ENCODE data around the gene EVI5. TPM values are rescaled to one million over a fixed set of nuclear protein-coding genes. Genes with fewer than 3 reads are reported as not detected.
A peak's percentile ranks its signal among the peaks of the same experiment; 100 is the strongest.

The EVI5 gene
- total and polyA plus RNA-seq, 10 of the 15 experiments (the other 5 are each of a cell fraction or from before 2014, with no cell fraction given), result 0.27 to 6.8 (median 1.7) TPM

DNA sequence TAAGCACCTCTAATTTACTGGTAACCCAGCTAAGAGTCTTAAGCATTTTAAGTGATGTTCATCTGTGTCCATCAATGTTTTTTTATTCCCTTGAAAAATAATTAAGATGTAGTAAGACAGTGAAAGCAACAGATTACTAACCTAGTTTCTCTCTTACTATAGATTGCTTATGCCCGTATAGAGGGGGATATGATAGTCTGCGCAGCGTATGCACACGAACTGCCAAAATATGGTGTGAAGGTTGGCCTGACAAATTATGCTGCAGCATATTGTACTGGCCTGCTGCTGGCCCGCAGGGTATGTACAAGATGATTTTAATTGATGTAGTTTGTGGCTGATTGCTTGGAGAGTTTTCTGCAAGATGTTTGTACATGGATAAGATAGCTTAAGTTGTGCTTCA lies 49.7 kb upstream of the EVI5 start:
- FAIRE-seq, result no peak
- ChIA-PET SMC1A (ENCODE audit: uncharacterized antibody, unreplicated experiment) (interaction anchor here (0.8 to 1.6 kb wide), 5 partner anchors 25 to 167 kb away, joined by 3 to 4 read pairs (median 3); partner anchors contain the start of gene DIPK1A), CTCF (interaction anchor here (1.9 to 2.0 kb wide), 2 partner anchors 24 to 25 kb away, joined by 4 to 6 read pairs; no protein-coding TSS in a partner anchor), RAD21 (ENCODE audit: unreplicated experiment) (interaction anchor here (1.1 kb wide), 1 partner anchor 127 kb away, joined by 3 read pairs; the partner anchor contains the start of gene DIPK1A), POLR2A (no interaction called here)
- Histone ChIP-seq H3K27ac (ENCODE audit: control insufficient read depth, insufficient read depth) (no peak overlapping the region), H2AFZ (ENCODE audit: control insufficient read depth, low read depth, low read length) (no peak overlapping the region), H3K4me1 (ENCODE audit: control insufficient read depth, insufficient read depth, low read length) (no peaks in the 10 kb centered on the region), H3K27me3 (replicated peaks in 1 of 2; ENCODE audit: control insufficient read depth in 2 of 2, insufficient read depth in 2 of 2, low read length in 1 of 2) (no peaks in the 10 kb centered on the region), H3K9me3 (replicated peaks; ENCODE audit: control insufficient read depth, insufficient read depth, low read length) (no peaks in the 10 kb centered on the region), H3K9ac (ENCODE audit: control insufficient read depth, insufficient read depth, low read length) (peak overlapping the region; percentile 94; the same call in 1 of the 2 replicates), H3K79me2 (ENCODE audit: control insufficient read depth, insufficient read depth, low read length) (peaks cover 76% of the 10 kb centered on the region), H3K4me2 (ENCODE audit: control insufficient read depth, insufficient read depth) (peak overlapping the region; percentile 85), H3K4me3 (peak overlapping the region; percentile 97), H4K20me1 (ENCODE audit: control insufficient read depth, insufficient read depth) (no peaks in the 10 kb centered on the region; the same call in none of the 2 replicates), H3K36me3 (ENCODE audit: control insufficient read depth in 2 of 2, insufficient read depth in 2 of 2, low read length in 1 of 2) (peaks cover 7 to 30% of the 10 kb centered on the region in 2 experiments)
- no peak for TF ChIP-seq MYB (IDR thresholded peaks at IDR 0.05; ENCODE audit: borderline replicate concordance, low read depth, low read length)
- no peak for TF ChIP-seq POLR2AphosphoS2 (IDR thresholded peaks at IDR 0.05; ENCODE audit: low read depth, low read length)
- TF ChIP-seq RBBP5 (conservative IDR thresholded peaks at IDR 0.05), result no peak
- no peak for TF ChIP-seq GATAD2B (conservative IDR thresholded peaks at IDR 0.05; ENCODE audit: low read depth)
- in situ Hi-C loops (cut with MboI), result no loop called here
- no peak for DNase-seq (ENCODE audit: low read depth, low spot score)
- whole genome bisulfite sequencing (ENCODE audit: insufficient coverage, insufficient replicate concordance, low lambda C conversion rate, missing lambda C conversion rate), result 40% methylated on average over 5 of the region's 5 CpGs
- no TSS peak for BruUV-seq (replicated peaks)
- ATAC-seq, result peak; percentile 6; the same call in 1 of the 3 replicates
- intact Hi-C loops (cut with micrococcal nuclease; ENCODE audit: unreplicated experiment), result loop anchor here (5.0 to 10.0 kb wide), 3 partner anchors 340 to 537 kb away; partner anchors contain the start of genes DR1, GLMN and RPAP2

DNA sequence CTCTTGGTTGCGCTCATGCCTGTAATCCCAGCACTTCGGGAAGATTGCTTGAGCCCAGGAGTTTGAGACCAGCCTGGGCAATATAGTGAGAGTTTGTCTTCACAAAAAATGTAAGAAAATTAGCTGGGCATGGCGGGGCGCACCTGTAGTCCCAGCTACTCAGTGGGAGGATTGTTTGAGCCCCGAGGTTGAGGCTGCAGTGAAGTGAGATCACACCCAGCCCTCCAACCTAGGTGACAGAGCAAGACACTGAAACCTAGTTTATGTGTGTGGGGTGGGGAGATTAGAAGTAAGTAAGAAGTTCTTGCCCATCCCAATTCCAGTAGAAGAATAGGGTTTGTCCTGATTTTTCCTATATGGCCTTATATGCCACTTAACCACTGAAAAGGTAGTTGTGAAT lies 48.9 kb upstream of the EVI5 start:
- Histone ChIP-seq H3K9me3 (replicated peaks; ENCODE audit: control insufficient read depth, insufficient read depth, low read length) (no peaks in the 10 kb centered on the region), H3K4me1 (ENCODE audit: control insufficient read depth, insufficient read depth, low read length) (no peaks in the 10 kb centered on the region), H2AFZ (ENCODE audit: control insufficient read depth, low read depth, low read length) (no peak overlapping the region), H3K4me3 (peak overlapping the region; percentile 97), H3K36me3 (ENCODE audit: control insufficient read depth in 2 of 2, insufficient read depth in 2 of 2, low read length in 1 of 2) (peaks cover 5 to 30% of the 10 kb centered on the region in 2 experiments), H3K27ac (ENCODE audit: control insufficient read depth, insufficient read depth) (0 out of 2 replicates have a peak overlapping the region, but pooled peaks have one; percentile 13), H3K4me2 (ENCODE audit: control insufficient read depth, insufficient read depth) (peak overlapping the region; percentile 85), H3K27me3 (replicated peaks in 1 of 2; ENCODE audit: control insufficient read depth in 2 of 2, insufficient read depth in 2 of 2, low read length in 1 of 2) (no peaks in the 10 kb centered on the region), H3K9ac (ENCODE audit: control insufficient read depth, insufficient read depth, low read length) (peak overlapping the region; percentile 94), H4K20me1 (ENCODE audit: control insufficient read depth, insufficient read depth) (no peaks in the 10 kb centered on the region; the same call in none of the 2 replicates), H3K79me2 (ENCODE audit: control insufficient read depth, insufficient read depth, low read length) (peaks cover 70% of the 10 kb centered on the region)
- no peak for DNase-seq (ENCODE audit: low read depth, low spot score)
- ChIA-PET CTCF (no interaction called here), POLR2A (interaction anchor here (0.6 kb wide), 1 partner anchor 11 kb away, joined by 4 read pairs; no protein-coding TSS in a partner anchor), SMC1A (ENCODE audit: uncharacterized antibody, unreplicated experiment) (interaction anchor here (0.8 kb wide), 1 partner anchor 25 kb away, joined by 3 read pairs; no protein-coding TSS in a partner anchor), RAD21 (ENCODE audit: unreplicated experiment) (no interaction called here)
- 0 out of 2 replicates have a peak, but pooled peaks have one; percentile 45 for TF ChIP-seq POLR2AphosphoS5 (IDR thresholded peaks at IDR 0.05; ENCODE audit: low read length)
- TF ChIP-seq ZNF622 (IDR thresholded peaks at IDR 0.05), result no peak
- 0 out of 2 replicates have a peak, but pooled peaks have one; percentile 22 for TF ChIP-seq POLR2A (IDR thresholded peaks at IDR 0.05; ENCODE audit: low read depth, low read length)
- BruUV-seq (replicated peaks), result no TSS peak
- in situ Hi-C loops (cut with MboI), result no loop called here
- ATAC-seq, result peak; percentile 14
- FAIRE-seq, result no peak
- 0% methylated on average over 5 of the region's 5 CpGs for WGBS (ENCODE audit: insufficient coverage, insufficient replicate concordance, low lambda C conversion rate, missing lambda C conversion rate)
- intact Hi-C loops (cut with micrococcal nuclease; ENCODE audit: unreplicated experiment), result loop anchor here (2.0 to 10.0 kb wide), 4 partner anchors 19 to 537 kb away; partner anchors contain the start of genes DR1, GLMN and RPAP2
